Neutrophil (primary cell): Measurements from ENCODE around the gene PCDHGB1.

Source experiments
- H3K27ac ChIP-seq: fragments of 200-600 bp; sonication (generic); 2 replicates; pipeline ENCODE4 v1.5.1; 2016; ENCODE audit warnings: mild to moderate bottlenecking, moderate library complexity
- H3K27me3 ChIP-seq: fragments of 200-600 bp; sonication (generic); 2 replicates; pipeline ENCODE4 v1.6.0; 2016; ENCODE audit warnings: mild to moderate bottlenecking
- H3K36me3 ChIP-seq: fragments of 200-600 bp; sonication (generic); 2 replicates; pipeline ENCODE4 v1.5.1; 2017
- H3K4me1 ChIP-seq, 2 experiments: fragments of 200-600 bp in 1 of 2; sonication (generic) in 1 of 2; 1 replicate in 1 of 2; 2 replicates in 1 of 2; pipeline versions ENCODE4 v1.5.1 to v1.6.1; 2013 to 2016; ENCODE audit warnings: low read depth in 1 of 2, low read length in 1 of 2, mild to moderate bottlenecking in 1 of 2, moderate library complexity in 1 of 2; ENCODE audit not compliant: control insufficient read depth in 1 of 2, insufficient read depth in 1 of 2
- H3K4me3 ChIP-seq, 2 experiments: fragments of 200-600 bp in 1 of 2; sonication (generic) in 1 of 2; 1 replicate in 1 of 2; 2 replicates in 1 of 2; pipeline ENCODE4 v1.5.1; 2013 to 2016; ENCODE audit warnings: low read depth in 1 of 2, low read length in 1 of 2, mild to moderate bottlenecking in 1 of 2, moderate library complexity in 1 of 2
- H3K9me3 ChIP-seq: fragments of 200-600 bp; sonication (generic); 2 replicates; pipeline ENCODE4 v1.5.1; 2016
- TF ChIP-seq, protein P1 (sequence below): fragments of 200-600 bp; sonication (generic); IDR thresholded peaks from 2 replicates; pipeline ENCODE4 v1.5.1; 2016; ENCODE audit warnings: antibody characterized with exemption

Gene PCDHGB1

DNA sequence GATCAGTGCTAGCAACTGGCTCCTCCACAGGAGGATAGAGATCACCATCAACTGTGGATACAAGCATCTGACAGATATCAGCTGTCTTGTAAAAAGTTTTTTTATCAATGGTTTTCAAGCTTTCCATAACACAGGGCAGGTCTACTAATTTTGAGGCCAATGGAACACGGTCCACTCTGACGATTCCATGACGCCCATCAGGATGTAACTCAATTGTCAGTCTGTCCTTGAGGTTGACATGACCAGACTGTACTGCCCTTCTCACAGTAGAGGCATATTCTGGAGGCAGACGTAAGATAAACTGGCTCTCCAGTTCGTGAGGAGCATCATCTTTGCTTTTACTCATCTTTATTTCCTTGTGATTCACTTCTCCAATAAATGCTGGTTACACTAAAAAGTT lies 30.2 kb upstream of the PCDHGB1 start:
- Histone ChIP-seq H3K27me3 (peaks cover 8% of the 10 kb centered on the region), H3K27ac (peak overlapping the region; percentile 95), H3K4me1 (peaks cover 12 to 15% of the 10 kb centered on the region in 2 experiments), H3K9me3 (peaks cover 38% of the 10 kb centered on the region), H3K4me3 (peak overlapping the region; percentile 81), H3K36me3 (no peaks in the 10 kb centered on the region)
- TF ChIP-seq, protein P1, sequence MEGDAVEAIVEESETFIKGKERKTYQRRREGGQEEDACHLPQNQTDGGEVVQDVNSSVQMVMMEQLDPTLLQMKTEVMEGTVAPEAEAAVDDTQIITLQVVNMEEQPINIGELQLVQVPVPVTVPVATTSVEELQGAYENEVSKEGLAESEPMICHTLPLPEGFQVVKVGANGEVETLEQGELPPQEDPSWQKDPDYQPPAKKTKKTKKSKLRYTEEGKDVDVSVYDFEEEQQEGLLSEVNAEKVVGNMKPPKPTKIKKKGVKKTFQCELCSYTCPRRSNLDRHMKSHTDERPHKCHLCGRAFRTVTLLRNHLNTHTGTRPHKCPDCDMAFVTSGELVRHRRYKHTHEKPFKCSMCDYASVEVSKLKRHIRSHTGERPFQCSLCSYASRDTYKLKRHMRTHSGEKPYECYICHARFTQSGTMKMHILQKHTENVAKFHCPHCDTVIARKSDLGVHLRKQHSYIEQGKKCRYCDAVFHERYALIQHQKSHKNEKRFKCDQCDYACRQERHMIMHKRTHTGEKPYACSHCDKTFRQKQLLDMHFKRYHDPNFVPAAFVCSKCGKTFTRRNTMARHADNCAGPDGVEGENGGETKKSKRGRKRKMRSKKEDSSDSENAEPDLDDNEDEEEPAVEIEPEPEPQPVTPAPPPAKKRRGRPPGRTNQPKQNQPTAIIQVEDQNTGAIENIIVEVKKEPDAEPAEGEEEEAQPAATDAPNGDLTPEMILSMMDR = no peak

DNA sequence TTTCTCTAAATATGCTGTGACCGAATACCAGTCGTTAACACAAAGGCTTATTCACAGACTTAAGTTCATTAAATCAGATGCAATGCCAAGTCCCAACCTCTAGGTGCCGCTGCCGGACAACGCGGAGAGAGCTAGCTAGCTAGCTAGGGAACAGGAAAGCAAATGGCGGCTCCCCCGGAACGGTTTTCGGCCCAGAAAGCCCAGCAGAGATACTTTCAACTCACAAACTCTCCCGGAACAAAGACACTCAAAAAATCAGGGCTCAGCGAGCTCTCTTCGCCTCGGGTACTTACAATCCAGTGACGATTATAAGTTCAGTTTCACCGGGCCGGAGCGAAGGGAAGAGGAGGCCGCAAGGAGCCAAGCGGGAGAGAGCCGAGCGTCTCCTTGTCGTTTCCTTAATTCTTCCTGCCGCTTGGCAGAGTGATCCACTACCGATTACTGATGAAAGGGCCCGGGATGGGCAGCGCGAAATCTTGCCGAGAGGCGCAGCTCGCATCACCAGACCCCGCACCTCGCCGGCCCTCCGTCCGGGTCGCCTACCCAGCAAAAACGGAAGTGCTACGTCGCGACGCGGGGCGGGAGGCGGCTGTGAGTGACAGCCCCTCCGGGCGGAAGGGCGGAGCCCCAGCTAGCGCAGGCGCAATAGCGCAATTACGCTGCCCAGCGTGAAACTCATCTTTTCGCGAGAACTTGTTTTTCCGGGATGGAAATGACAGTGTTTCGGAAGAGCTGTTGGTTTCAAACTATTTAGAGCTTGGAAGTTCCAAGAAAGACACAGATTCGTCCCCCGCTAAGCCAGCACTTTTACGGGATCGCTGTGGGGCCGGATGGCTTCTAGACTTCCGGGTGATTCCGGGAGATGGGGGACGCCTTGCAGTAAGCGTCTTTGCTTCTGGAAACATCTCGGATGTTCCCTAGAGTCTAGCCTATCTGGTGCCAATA lies 29.4 kb upstream of the PCDHGB1 start, which contains the start of gene TAF7:
TSS of gene TAF7 (minus strand) at position 560 of the 945 bp plus-strand sequence. CDS start 740 bp downstream, outside the sequence.
- Histone ChIP-seq H3K4me3 (peak within 1 kb of the TSS; percentile 81), H3K36me3 (no peaks in the 10 kb centered on the region), H3K9me3 (peaks cover 33% of the 10 kb centered on the region), H3K27me3 (peaks cover 16% of the 10 kb centered on the region), H3K27ac (peak within 1 kb of the TSS; percentile 95), H3K4me1 (peaks cover 12 to 15% of the 10 kb centered on the region in 2 experiments)
- TF ChIP-seq, protein P1 = peak; percentile 91

DNA sequence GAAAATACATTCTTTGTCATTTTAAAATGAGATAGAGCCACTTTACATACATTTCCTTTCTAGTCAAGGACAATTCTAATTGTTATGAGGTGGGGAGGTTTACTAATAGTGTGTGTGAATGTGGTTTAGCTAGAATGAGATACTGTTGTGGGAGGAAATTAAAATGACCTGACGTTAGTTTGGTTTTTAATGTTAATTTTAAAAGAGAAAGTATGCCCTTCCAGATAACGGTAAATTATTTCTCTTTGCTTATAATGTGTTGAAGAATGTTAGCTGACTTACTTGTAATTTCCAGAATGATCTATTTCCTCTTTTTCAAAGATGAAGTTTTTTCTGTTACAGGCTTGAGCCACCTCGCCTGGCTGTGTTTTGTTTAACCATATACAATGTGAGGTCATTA lies 27.6 kb upstream of the PCDHGB1 start:
- Histone ChIP-seq H3K4me3 (no peak overlapping the region), H3K4me1 (peaks cover 12 to 15% of the 10 kb centered on the region in 2 experiments), H3K36me3 (no peaks in the 10 kb centered on the region), H3K27ac (no peak overlapping the region), H3K9me3 (peaks cover 32% of the 10 kb centered on the region), H3K27me3 (peaks cover 34% of the 10 kb centered on the region)
- TF ChIP-seq, protein P1 = no peak

DNA sequence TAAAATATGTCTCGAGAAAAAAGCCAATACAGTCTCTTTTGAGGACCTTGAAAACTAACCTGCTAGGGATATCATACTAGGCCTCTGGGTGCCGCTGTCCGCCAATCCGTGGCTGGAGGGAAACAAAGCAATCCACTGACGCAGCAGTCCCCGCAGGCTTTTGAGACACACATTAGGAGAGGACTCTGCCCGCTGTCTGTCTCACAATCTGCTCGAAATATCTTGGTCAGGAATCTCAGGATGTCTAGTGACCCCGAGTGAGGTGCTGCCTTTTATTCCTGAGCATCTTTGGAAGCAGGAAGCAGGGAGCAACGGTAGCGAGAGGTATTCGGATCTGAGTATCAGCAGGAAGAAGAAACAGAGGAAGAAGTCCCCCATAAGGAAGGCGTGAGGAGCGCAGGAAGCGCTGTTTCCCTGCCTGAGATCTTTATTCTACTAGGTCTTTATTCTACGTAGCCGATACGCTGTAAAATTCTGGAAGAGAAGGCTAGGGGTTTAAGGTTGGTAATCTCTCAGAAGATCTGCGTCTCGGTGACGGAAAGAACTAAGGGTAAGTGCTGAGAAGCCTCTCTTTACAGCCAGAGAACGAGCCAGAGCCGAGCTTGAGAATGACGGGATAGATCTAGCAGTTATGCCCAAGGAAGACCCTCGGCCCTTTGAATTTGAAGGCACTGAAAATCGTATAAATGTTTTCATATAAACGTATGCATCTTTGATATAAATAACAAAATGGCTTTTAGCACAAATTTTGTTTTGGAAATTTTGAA lies 23.6 kb upstream of the PCDHGB1 start:
- H3K9me3 ChIP-seq = peaks cover 20% of the 10 kb centered on the region
- H3K27ac ChIP-seq = no peak overlapping the region
- peaks cover under 1 to 2% of the 10 kb centered on the region in 2 experiments for H3K4me1 ChIP-seq
- TF ChIP-seq, protein P1 = no peak
- H3K27me3 ChIP-seq = peaks cover 74% of the 10 kb centered on the region
- no peaks in the 10 kb centered on the region for H3K36me3 ChIP-seq
- peak overlapping the region in 1 of 2 experiments; percentile 23 for H3K4me3 ChIP-seq

DNA sequence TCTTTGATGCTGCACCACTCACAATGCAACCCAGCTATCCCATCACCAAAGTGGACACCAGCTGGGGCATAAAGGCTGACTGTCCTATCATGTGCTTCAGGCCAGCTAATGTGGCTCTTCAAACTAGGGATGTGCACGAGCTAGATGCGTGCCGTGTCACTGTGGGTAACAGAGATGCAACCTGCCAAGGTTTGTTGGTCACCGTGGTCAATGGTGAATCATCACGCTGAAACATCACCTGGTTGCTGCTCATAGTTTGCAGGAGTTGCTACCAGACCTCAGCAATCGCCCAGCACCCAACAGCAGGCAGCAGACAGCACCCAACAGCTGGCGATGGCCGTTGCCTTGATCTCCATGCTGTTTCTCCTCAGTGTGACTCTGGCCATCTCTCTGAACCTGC lies 21.7 kb upstream of the PCDHGB1 start:
- no peak overlapping the region for H3K4me3 ChIP-seq
- H3K27me3 ChIP-seq = peaks cover 94% of the 10 kb centered on the region
- H3K27ac ChIP-seq = no peak overlapping the region
- TF ChIP-seq, protein P1 = no peak
- peaks cover 19% of the 10 kb centered on the region for H3K9me3 ChIP-seq
- H3K36me3 ChIP-seq = no peaks in the 10 kb centered on the region
- H3K4me1 ChIP-seq = no peaks in the 10 kb centered on the region
